Measurements from ENCODE around the gene P3H3. TPM values are rescaled to one million over a fixed set of nuclear protein-coding genes. Genes with fewer than 3 reads are reported as not detected.

The P3H3 gene
- polyA plus RNA-seq, 2 of the 4 experiments (the other 2 are of a cell fraction): 8.6 to 21.9 TPM

GRCh38 chr12:6783828-6784227, 44.4 kb upstream of the P3H3 start:
- CTCF ChIA-PET: interaction anchor here (1.7 to 26.0 kb wide), 7 partner anchors 15 to 65 kb away, joined by 4 to 670 read pairs (median 14); partner anchors contain the start of genes GPR162, LAG3, MLF2 and P3H3
- Histone ChIP-seq H3K4me1 (0 out of 3 replicates have a peak, but pooled peaks cover 3% of the 10 kb centered on the region), H3K4me3 (no peak overlapping the region), H3K27ac (no peak overlapping the region), H3K9me3 (no peaks in the 10 kb centered on the region), H3K4me2 (no peak overlapping the region)
- 90% methylated on average over 9 of the region's 9 CpGs for WGBS (ENCODE audit: missing lambda C conversion rate)
- FAIRE-seq: no peak
- DNase-seq (ENCODE audit: low read depth in 1 of 2, low spot score in 1 of 2): no peak
- POLR2A ChIA-PET: no interaction called here
- ATAC-seq: no peak
- no peak for TF ChIP-seq CBX8 (IDR thresholded peaks at IDR 0.05)
- TF ChIP-seq, protein P1, sequence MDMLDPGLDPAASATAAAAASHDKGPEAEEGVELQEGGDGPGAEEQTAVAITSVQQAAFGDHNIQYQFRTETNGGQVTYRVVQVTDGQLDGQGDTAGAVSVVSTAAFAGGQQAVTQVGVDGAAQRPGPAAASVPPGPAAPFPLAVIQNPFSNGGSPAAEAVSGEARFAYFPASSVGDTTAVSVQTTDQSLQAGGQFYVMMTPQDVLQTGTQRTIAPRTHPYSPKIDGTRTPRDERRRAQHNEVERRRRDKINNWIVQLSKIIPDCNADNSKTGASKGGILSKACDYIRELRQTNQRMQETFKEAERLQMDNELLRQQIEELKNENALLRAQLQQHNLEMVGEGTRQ (IDR thresholded peaks at IDR 0.05): no peak
- no peak for TF ChIP-seq NR3C1 (IDR thresholded peaks at IDR 0.05)
- no peak for TF ChIP-seq MYC (IDR thresholded peaks at IDR 0.05; ENCODE audit: borderline replicate concordance, low read length)
- no peak for TF ChIP-seq ESRRA (IDR thresholded peaks at IDR 0.05; ENCODE audit: borderline replicate concordance, low read length)
- no peak for TF ChIP-seq NPAS2 (CRISPR knock-in tag; IDR thresholded peaks at IDR 0.05; ENCODE audit: borderline replicate concordance)
- no peak for TF ChIP-seq PBX3 (IDR thresholded peaks at IDR 0.05)
- TF ChIP-seq ZFP36 (IDR thresholded peaks at IDR 0.05; ENCODE audit: borderline replicate concordance, partially characterized antibody): no peak
- TF ChIP-seq, protein P2, sequence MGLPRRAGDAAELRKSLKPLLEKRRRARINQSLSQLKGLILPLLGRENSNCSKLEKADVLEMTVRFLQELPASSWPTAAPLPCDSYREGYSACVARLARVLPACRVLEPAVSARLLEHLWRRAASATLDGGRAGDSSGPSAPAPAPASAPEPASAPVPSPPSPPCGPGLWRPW (IDR thresholded peaks at IDR 0.05): no peak
- TF ChIP-seq JUN (IDR thresholded peaks at IDR 0.05): no peak
- TF ChIP-seq MAX (IDR thresholded peaks at IDR 0.05): no peak

GRCh38 chr12:6784296-6784695, 43.9 kb upstream of the P3H3 start:
- no peak for ATAC-seq
- 62% methylated on average over 5 of the region's 5 CpGs for WGBS (ENCODE audit: missing lambda C conversion rate)

More at GRCh38 chr12:6784296-6784695, 43.9 kb upstream of the P3H3 start:
- no peak overlapping the region for H3K4me3 ChIP-seq
- FAIRE-seq (no peak), DNase-seq (ENCODE audit: low read depth in 1 of 2, low spot score in 1 of 2) (no peak)
- H3K4me2 ChIP-seq: no peak overlapping the region
- CTCF ChIA-PET: interaction anchor here (1.7 to 26.0 kb wide), 7 partner anchors 15 to 64 kb away, joined by 4 to 670 read pairs (median 14); partner anchors contain the start of genes GPR162, LAG3, MLF2 and P3H3
- H3K27ac ChIP-seq: no peak overlapping the region
- no peaks in the 10 kb centered on the region for H3K9me3 ChIP-seq
- POLR2A ChIA-PET: no interaction called here
- TF ChIP-seq CBX2 (IDR thresholded peaks at IDR 0.05; ENCODE audit: borderline replicate concordance, low read depth) (no peak), EP300 (IDR thresholded peaks at IDR 0.05) (no peak), HDAC2 (IDR thresholded peaks at IDR 0.05) (no peak), NPAS2 (CRISPR knock-in tag; IDR thresholded peaks at IDR 0.05; ENCODE audit: borderline replicate concordance) (no peak), CEBPB (IDR thresholded peaks at IDR 0.05) (no peak), ZSCAN20 (CRISPR knock-in tag; IDR thresholded peaks at IDR 0.05) (no peak), ELK1 (IDR thresholded peaks at IDR 0.05; ENCODE audit: low read depth, low read length) (no peak), BCL3 (IDR thresholded peaks at IDR 0.05) (no peak), POLR2AphosphoS2 (conservative IDR thresholded peaks at IDR 0.05; ENCODE audit: low read length) (no peak), TFCP2L1 (CRISPR knock-in tag; IDR thresholded peaks at IDR 0.05) (no peak), CBX8 (IDR thresholded peaks at IDR 0.05) (no peak)
- TF ChIP-seq, protein P3, sequence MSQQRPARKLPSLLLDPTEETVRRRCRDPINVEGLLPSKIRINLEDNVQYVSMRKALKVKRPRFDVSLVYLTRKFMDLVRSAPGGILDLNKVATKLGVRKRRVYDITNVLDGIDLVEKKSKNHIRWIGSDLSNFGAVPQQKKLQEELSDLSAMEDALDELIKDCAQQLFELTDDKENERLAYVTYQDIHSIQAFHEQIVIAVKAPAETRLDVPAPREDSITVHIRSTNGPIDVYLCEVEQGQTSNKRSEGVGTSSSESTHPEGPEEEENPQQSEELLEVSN (IDR thresholded peaks at IDR 0.05; ENCODE audit: borderline replicate concordance, low read depth): no peak
- H3K4me1 ChIP-seq: no peaks in the 10 kb centered on the region

Measured in A549 (cell line).